Lung (tissue), 12 donors: ENCODE measurements around the gene GOLIM4. TPM values are rescaled to one million over a fixed set of nuclear protein-coding genes. Genes with fewer than 3 reads are reported as not detected.

ENCODE experiments used
- ATAC-seq: fragments of 200-7000 bp; cut with Tn5 transposase; one replicate; pipeline ENCODE4 v1.9.1; 2020; ENCODE audit warnings: moderate number of reproducible peaks; ENCODE audit not compliant: insufficient read depth, low FRiP score
- DNase-seq, 3 donors: peaks; one replicate each; pipeline ENCODE4 v3.0.0-alpha.2; 2013 to 2017
- H3K27ac ChIP-seq, 2 donors: one replicate each; pipeline ENCODE4 v1.5.1; 2013; ENCODE audit warnings: mild to moderate bottlenecking in 2 of 2, moderate library complexity in 2 of 2, control low read depth in 1 of 2, inconsistent platforms in 1 of 2, low read depth in 1 of 2, low read length in 1 of 2
- H3K27me3 ChIP-seq, 3 donors: one replicate each; pipeline ENCODE4 v1.5.1; 2013; ENCODE audit warnings: low read length in 2 of 3; ENCODE audit not compliant: control insufficient read depth in 3 of 3, insufficient read depth in 3 of 3
- H3K36me3 ChIP-seq, 4 donors: one replicate each; pipeline ENCODE4 v1.5.1; 2013; ENCODE audit warnings: low read length in 4 of 4, mild to moderate bottlenecking in 1 of 4, moderate library complexity in 1 of 4; ENCODE audit not compliant: control insufficient read depth in 4 of 4, insufficient read depth in 4 of 4
- H3K4me1 ChIP-seq, 5 donors: one replicate each; pipeline ENCODE4 v1.5.1; 2013; ENCODE audit warnings: low read length in 5 of 5, mild to moderate bottlenecking in 2 of 5, moderate library complexity in 1 of 5; ENCODE audit not compliant: control insufficient read depth in 5 of 5, insufficient read depth in 5 of 5
- H3K4me3 ChIP-seq: one replicate; pipeline ENCODE4 v1.5.1; 2013; ENCODE audit warnings: mild to moderate bottlenecking, control low read depth, moderate library complexity
- H3K9ac ChIP-seq, 2 donors: one replicate each; pipeline ENCODE4 v1.5.1; 2013; ENCODE audit warnings: low read length in 2 of 2, control low read depth in 1 of 2; ENCODE audit not compliant: insufficient read depth in 1 of 2
- H3K9me3 ChIP-seq, 4 donors: one replicate each; pipeline ENCODE4 v1.5.1; 2013; ENCODE audit warnings: low read length in 3 of 4, mild to moderate bottlenecking in 1 of 4, moderate library complexity in 1 of 4; ENCODE audit not compliant: control insufficient read depth in 4 of 4, insufficient read depth in 3 of 4
- CTCF ChIP-seq: IDR thresholded peaks from 2 replicates; pipeline ENCODE4 v1.5.1; 2012; ENCODE audit warnings: mild to moderate bottlenecking; ENCODE audit errors: control extremely low read depth, extremely low read depth
- WGBS, 2 donors: extraction: QIAGEN DNeasy Blood & Tissue Kit; methylation state at CpG; one replicate each; pipeline ENCODE4 v1.1.7; 2013; 5-methylcytosine and 5-hydroxymethylcytosine counted together
- polyA plus RNA-seq, 2 donors: library from polyadenylated mRNA; stranded (reverse); fragments of 200-250 nt; gene quantifications; one replicate each; pipeline ENCODE4 v1.2.1, GENCODE V29; 2013
- total RNA-seq, 2 donors: library from RNA; depleted of rRNA in 1 of 2; stranded (reverse); fragments of >200 nt in 1 of 2; gene quantifications; one replicate each; pipeline ENCODE4 v1.2.1, GENCODE V29; 2014 to 2021
- donor health status: control.
- donor health status: control.
- donor health status: Bipolar disorder and iron deficiency.
- donor health status: healthy.
- donor health status: DM: yes; HTN: yes; CAD: no.

The GOLIM4 gene
- total and polyA plus RNA-seq, 4 donors: 22.2 to 52.9 (median 33.3) TPM

DNA sequence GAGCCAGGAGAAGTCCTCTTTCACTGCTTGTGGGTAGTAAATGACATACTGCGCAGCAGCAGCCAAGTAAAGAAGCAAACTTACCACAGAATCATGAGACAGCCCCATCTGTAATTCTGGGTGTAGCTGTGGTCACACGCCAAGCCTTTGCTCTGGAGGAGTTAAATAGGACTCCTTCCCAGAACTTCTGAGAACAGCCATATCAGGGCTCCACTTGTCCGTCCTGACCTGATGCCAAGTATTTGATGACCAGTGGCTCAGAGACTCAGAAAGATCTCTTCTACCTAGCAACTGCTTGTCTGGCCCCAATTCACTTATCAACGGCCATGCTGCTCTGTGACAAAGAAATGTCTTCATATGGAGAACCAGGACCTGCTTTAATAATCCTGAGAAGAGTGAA is 20.6 kb upstream of the GOLIM4 start:
- H3K9me3 ChIP-seq: no peaks in the 10 kb centered on the region
- H3K4me1 ChIP-seq: peaks cover 0 to 22% (median 4%) of the 10 kb centered on the region in 5 donors
- DNase-seq: peak in 1 of 3 donors; percentile 10
- no peaks in the 10 kb centered on the region for H3K27me3 ChIP-seq
- TF ChIP-seq CTCF: no peak
- peak overlapping the region in 1 of 2 donors; percentile 42 for H3K27ac ChIP-seq
- H3K9ac ChIP-seq: no peak overlapping the region
- 51 to 66% methylated on average over 4 of the region's 4 CpGs for WGBS, 2 donors
- ATAC-seq: peak; percentile 60
- no peaks in the 10 kb centered on the region for H3K36me3 ChIP-seq
- H3K4me3 ChIP-seq: no peak overlapping the region

- Histone ChIP-seq H3K27ac (no peak overlapping the region), H3K36me3 (no peaks in the 10 kb centered on the region), H3K4me1 (peaks cover 0 to 10% (median 1%) of the 10 kb centered on the region in 5 donors), H3K9me3 (no peaks in the 10 kb centered on the region), H3K9ac (no peak overlapping the region), H3K27me3 (no peaks in the 10 kb centered on the region), H3K4me3 (no peak overlapping the region)
- TF ChIP-seq CTCF: no peak
- DNase-seq: no peak
- no peak for ATAC-seq
- WGBS, 2 donors: 92% methylated on average over 1 of the region's 1 CpG
Measured at GRCh38 chr3:168113848-168114247, 18.1 kb upstream of the GOLIM4 start.

DNA sequence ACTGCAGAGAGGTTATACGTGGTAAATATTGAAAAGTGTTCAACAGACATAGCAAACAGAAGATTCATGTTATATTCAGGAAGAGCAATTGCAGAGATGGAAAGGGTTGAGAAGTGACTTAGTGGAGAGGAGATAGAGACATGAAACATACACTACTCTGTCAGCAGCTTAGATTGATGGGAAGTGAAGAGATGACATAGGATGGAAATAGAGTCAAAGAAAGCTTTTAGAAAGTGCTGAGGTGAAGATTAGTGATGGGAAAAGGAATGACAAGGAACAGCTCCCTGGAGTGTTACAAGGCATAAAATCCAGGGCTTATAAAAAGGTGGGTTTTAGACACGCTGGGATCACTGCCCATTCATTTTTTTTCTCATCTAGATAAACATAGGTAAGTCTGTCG is 17.2 kb upstream of the GOLIM4 start:
- no peak for ATAC-seq
- WGBS, 2 donors: 90 to 91% methylated on average over 3 of the region's 3 CpGs

More for the DNA sequence above, 17.2 kb upstream of the GOLIM4 start:
- no peak for DNase-seq
- Histone ChIP-seq H3K9me3 (no peaks in the 10 kb centered on the region), H3K4me3 (no peak overlapping the region), H3K27me3 (no peaks in the 10 kb centered on the region), H3K36me3 (no peaks in the 10 kb centered on the region), H3K4me1 (peaks cover 0 to 10% (median 0%) of the 10 kb centered on the region in 5 donors), H3K27ac (no peak overlapping the region), H3K9ac (no peak overlapping the region)
- TF ChIP-seq CTCF: no peak
